Measurements from ENCODE around the gene HM13. TPM values are rescaled to one million over a fixed set of nuclear protein-coding genes. Genes with fewer than 3 reads are reported as not detected.
A peak's percentile ranks its signal among the peaks of the same experiment; 100 is the strongest.
"Not testable (repeated sequence)": the region's sequence is repeated elsewhere in the genome, so short reads cannot be mapped to it uniquely, and the experiment has no call there.

HM13 gene
- total and polyA plus RNA-seq, 2 of the 13 experiments (the other 11 are each of a cell fraction or from before 2014, with no cell fraction given): 118 to 243 TPM

DNA sequence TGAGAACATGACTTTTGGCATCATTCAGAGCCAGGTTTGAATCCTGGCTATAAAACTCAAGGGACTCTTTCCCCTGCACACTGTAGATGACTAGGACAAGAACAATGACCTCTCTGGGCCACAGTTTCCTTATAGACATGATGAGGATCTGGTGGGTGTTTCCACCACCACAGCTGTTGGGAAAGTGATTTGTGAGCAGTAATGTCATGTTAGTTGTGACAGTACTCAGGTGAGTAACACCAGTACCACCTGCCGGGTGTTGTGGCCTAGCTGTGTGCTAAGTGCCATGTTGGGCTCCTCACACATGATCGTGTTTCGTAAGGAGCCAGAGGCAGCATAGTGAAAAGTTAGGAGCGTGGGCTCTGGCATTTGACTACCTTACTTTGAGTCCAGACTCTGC lies 24.1 kb downstream of the HM13 start (continued):
- no peak for TF ChIP-seq ZNF780A (CRISPR knock-in tag; IDR thresholded peaks at IDR 0.05)

- H3K4me2 ChIP-seq (ENCODE audit: low read depth, low read length); ATAC-seq; H4K20me1 ChIP-seq (ENCODE audit: insufficient read depth, low read length); H2AFZ ChIP-seq (ENCODE audit: low read length); intact Hi-C loops (cut with micrococcal nuclease; ENCODE audit: unreplicated experiment); CTCF ChIA-PET (ENCODE audit: low intra/inter-chr PET ratio, low total read pairs); DNase-seq (ENCODE audit: low spot score); BruUV-seq (replicated peaks); H3K9ac ChIP-seq (ENCODE audit: insufficient read depth, low read depth, low read length); H3K4me3 ChIP-seq (replicated peaks in 1 of 3; ENCODE audit: insufficient read depth in 1 of 3, low read depth in 2 of 3, low read length in 3 of 3); H3K27ac ChIP-seq (ENCODE audit: extremely low read length, insufficient read depth, low read length); H3K79me2 ChIP-seq (ENCODE audit: insufficient read depth, low read length); FAIRE-seq; H3K27me3 ChIP-seq (ENCODE audit: control insufficient read depth in 1 of 2, insufficient read depth in 2 of 2, low read length in 2 of 2); H3K4me1 ChIP-seq (ENCODE audit: insufficient read depth, low read length); H3K9me3 ChIP-seq (ENCODE audit: low read length): not testable (repeated sequence)
- peaks cover 64 to 92% of the 10 kb centered on the region in 2 experiments for H3K36me3 ChIP-seq (replicated peaks in 1 of 2; ENCODE audit: control insufficient read depth in 1 of 2, insufficient read depth in 2 of 2, low read length in 2 of 2)
- in situ Hi-C loops (cut with HindIII; ENCODE audit: extremely low pct_ligation_motif_present, low pct_unique_long_range_greater_than_20kb): loop anchor here (10.0 kb wide), 1 partner anchor 65 kb away; the partner anchor contains the start of genes DEFB124 and REM1
- 0 out of 2 replicates have a peak, but pooled peaks have one; percentile 39 for TF ChIP-seq CBX5 (CRISPR knock-in tag; IDR thresholded peaks at IDR 0.05; ENCODE audit: borderline replicate concordance)
- TF ChIP-seq, protein P1, sequence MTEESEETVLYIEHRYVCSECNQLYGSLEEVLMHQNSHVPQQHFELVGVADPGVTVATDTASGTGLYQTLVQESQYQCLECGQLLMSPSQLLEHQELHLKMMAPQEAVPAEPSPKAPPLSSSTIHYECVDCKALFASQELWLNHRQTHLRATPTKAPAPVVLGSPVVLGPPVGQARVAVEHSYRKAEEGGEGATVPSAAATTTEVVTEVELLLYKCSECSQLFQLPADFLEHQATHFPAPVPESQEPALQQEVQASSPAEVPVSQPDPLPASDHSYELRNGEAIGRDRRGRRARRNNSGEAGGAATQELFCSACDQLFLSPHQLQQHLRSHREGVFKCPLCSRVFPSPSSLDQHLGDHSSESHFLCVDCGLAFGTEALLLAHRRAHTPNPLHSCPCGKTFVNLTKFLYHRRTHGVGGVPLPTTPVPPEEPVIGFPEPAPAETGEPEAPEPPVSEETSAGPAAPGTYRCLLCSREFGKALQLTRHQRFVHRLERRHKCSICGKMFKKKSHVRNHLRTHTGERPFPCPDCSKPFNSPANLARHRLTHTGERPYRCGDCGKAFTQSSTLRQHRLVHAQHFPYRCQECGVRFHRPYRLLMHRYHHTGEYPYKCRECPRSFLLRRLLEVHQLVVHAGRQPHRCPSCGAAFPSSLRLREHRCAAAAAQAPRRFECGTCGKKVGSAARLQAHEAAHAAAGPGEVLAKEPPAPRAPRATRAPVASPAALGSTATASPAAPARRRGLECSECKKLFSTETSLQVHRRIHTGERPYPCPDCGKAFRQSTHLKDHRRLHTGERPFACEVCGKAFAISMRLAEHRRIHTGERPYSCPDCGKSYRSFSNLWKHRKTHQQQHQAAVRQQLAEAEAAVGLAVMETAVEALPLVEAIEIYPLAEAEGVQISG (CRISPR knock-in tag; IDR thresholded peaks at IDR 0.05): 0 out of 2 replicates have a peak, but pooled peaks have one; percentile 3
- 94% methylated on average over 3 of the region's 3 CpGs for WGBS (ENCODE audit: low lambda C conversion rate)
- POLR2A ChIA-PET: interaction anchor here (0.7 kb wide), 2 partner anchors 65 to 83 kb away, joined by 3 to 4 read pairs; no protein-coding TSS in a partner anchor
Observed at GRCh38 chr20:31539636-31540035, 25.4 kb downstream of the HM13 start.

- H3K4me3 ChIP-seq (replicated peaks in 1 of 3; ENCODE audit: insufficient read depth in 1 of 3, low read depth in 2 of 3, low read length in 3 of 3): no peak overlapping the region
- ChIA-PET CTCF (ENCODE audit: low intra/inter-chr PET ratio, low total read pairs) (no interaction called here), POLR2A (no interaction called here)
- no TSS peak for BruUV-seq (replicated peaks)
- H3K79me2 ChIP-seq (ENCODE audit: insufficient read depth, low read length): no peaks in the 10 kb centered on the region
- intact Hi-C loops (cut with micrococcal nuclease; ENCODE audit: unreplicated experiment): no loop called here
- no peaks in the 10 kb centered on the region for H3K27me3 ChIP-seq (ENCODE audit: control insufficient read depth in 1 of 2, insufficient read depth in 2 of 2, low read length in 2 of 2)
- WGBS (ENCODE audit: low lambda C conversion rate): 98% methylated on average over 3 of the region's 3 CpGs
- no peaks in the 10 kb centered on the region for H3K4me1 ChIP-seq (ENCODE audit: insufficient read depth, low read length)
- H3K27ac ChIP-seq (ENCODE audit: extremely low read length, insufficient read depth, low read length): no peak overlapping the region
- no peaks in the 10 kb centered on the region for H3K9me3 ChIP-seq (ENCODE audit: low read length)
- FAIRE-seq (no peak), ATAC-seq (no peak), DNase-seq (ENCODE audit: low spot score) (no peak)
- peaks cover 65 to 92% of the 10 kb centered on the region in 2 experiments for H3K36me3 ChIP-seq (replicated peaks in 1 of 2; ENCODE audit: control insufficient read depth in 1 of 2, insufficient read depth in 2 of 2, low read length in 2 of 2)
- H3K4me2 ChIP-seq (ENCODE audit: low read depth, low read length): no peak overlapping the region
- in situ Hi-C loops (cut with HindIII; ENCODE audit: extremely low pct_ligation_motif_present, low pct_unique_long_range_greater_than_20kb): no loop called here
- no peak overlapping the region for H2AFZ ChIP-seq (ENCODE audit: low read length)
- H3K9ac ChIP-seq (ENCODE audit: insufficient read depth, low read depth, low read length): no peak overlapping the region
- H4K20me1 ChIP-seq (ENCODE audit: insufficient read depth, low read length): 0 out of 2 replicates have a peak, but pooled peaks cover 4% of the 10 kb centered on the region
- no peak for TF ChIP-seq HMG20B (CRISPR knock-in tag; conservative IDR thresholded peaks at IDR 0.05)
- TF ChIP-seq MLLT10 (CRISPR knock-in tag; IDR thresholded peaks at IDR 0.05): no peak
- no peak for TF ChIP-seq ZNF83 (CRISPR knock-in tag; IDR thresholded peaks at IDR 0.05; ENCODE audit: borderline replicate concordance)
- no peak for TF ChIP-seq ZNF879 (CRISPR knock-in tag; IDR thresholded peaks at IDR 0.05)
- no peak for TF ChIP-seq HES4 (CRISPR knock-in tag; IDR thresholded peaks at IDR 0.05; ENCODE audit: borderline replicate concordance)
- no peak for TF ChIP-seq AHR (CRISPR knock-in tag; IDR thresholded peaks at IDR 0.05)
- no peak for TF ChIP-seq THYN1 (CRISPR knock-in tag; IDR thresholded peaks at IDR 0.05; ENCODE audit: borderline replicate concordance, low read depth)
- no peak for TF ChIP-seq NR2F6 (IDR thresholded peaks at IDR 0.05)
- TF ChIP-seq NR2F6 (CRISPR knock-in tag; IDR thresholded peaks at IDR 0.05): no peak
- TF ChIP-seq ZBTB21 (CRISPR knock-in tag; IDR thresholded peaks at IDR 0.05): no peak
- no peak for TF ChIP-seq ZNF839 (CRISPR knock-in tag; IDR thresholded peaks at IDR 0.05; ENCODE audit: borderline replicate concordance)
- no peak for TF ChIP-seq ZNF576 (CRISPR knock-in tag; IDR thresholded peaks at IDR 0.05)
- no peak for TF ChIP-seq CBX2 (IDR thresholded peaks at IDR 0.05; ENCODE audit: low read depth, low read length)
- TF ChIP-seq CBX2 (CRISPR knock-in tag; IDR thresholded peaks at IDR 0.05; ENCODE audit: low read depth): no peak
Observed at GRCh38 chr20:31540406-31540805, 26.2 kb downstream of the HM13 start.

Data from HepG2 (cell line).